CD14-positive monocyte (primary cell): ENCODE measurements around the gene FUT4. TPM values are rescaled to one million over a fixed set of nuclear protein-coding genes. Genes with fewer than 3 reads are reported as not detected.

Source experiments
- DNase-seq, 3 donors: peaks; one replicate each; pipeline ENCODE4 v3.0.0-alpha.2; 2011 to 2022
- H2AFZ ChIP-seq: 2 replicates; pipeline ENCODE4 v1.6.0; 2012; ENCODE audit warnings: mild to moderate bottlenecking, low read depth, low read length, inconsistent platforms; ENCODE audit not compliant: insufficient read depth, poor library complexity, severe bottlenecking
- H3K27ac ChIP-seq, 2 donors: 1 replicate in 1 of 2; 2 replicates in 1 of 2; pipeline ENCODE4 v1.5.1; 2012 to 2013; ENCODE audit warnings: low read length in 2 of 2, control low read depth in 1 of 2, inconsistent platforms in 1 of 2, low read depth in 1 of 2, mild to moderate bottlenecking in 1 of 2
- H3K27me3 ChIP-seq, 2 donors: one replicate each; pipeline versions ENCODE4 v1.6.0 to v1.6.1; 2011 to 2013; ENCODE audit warnings: low read length in 2 of 2; ENCODE audit not compliant: control insufficient read depth in 2 of 2, insufficient read depth in 2 of 2
- H3K36me3 ChIP-seq, 2 donors: replicated peaks in 1 of 2; 1 replicate in 1 of 2; 2 replicates in 1 of 2; pipeline versions ENCODE4 v1.5.1 to v1.6.1; 2012 to 2013; ENCODE audit warnings: low read length in 2 of 2, control low read depth in 1 of 2, inconsistent platforms in 1 of 2, mild to moderate bottlenecking in 1 of 2; ENCODE audit not compliant: insufficient read depth in 2 of 2, control insufficient read depth in 1 of 2
- H3K4me1 ChIP-seq, 2 donors: 1 replicate in 1 of 2; 2 replicates in 1 of 2; pipeline versions ENCODE4 v1.5.1 to v1.6.1; 2012 to 2013; ENCODE audit warnings: low read length in 2 of 2, control low read depth in 1 of 2, inconsistent platforms in 1 of 2, mild to moderate bottlenecking in 1 of 2, moderate library complexity in 1 of 2; ENCODE audit not compliant: insufficient read depth in 2 of 2, control insufficient read depth in 1 of 2
- H3K4me2 ChIP-seq: replicated peaks from 2 replicates; pipeline ENCODE3; 2012; ENCODE audit warnings: low read length, moderate library complexity, mild to moderate bottlenecking; ENCODE audit not compliant: poor library complexity, severe bottlenecking; ENCODE audit errors: extremely low read depth
- H3K4me3 ChIP-seq, 3 experiments: fragments of 200-600 bp in 1 of 3; sonication (generic) in 1 of 3; replicated peaks in 1 of 3; 1 replicate in 2 of 3; 2 replicates in 1 of 3; pipeline ENCODE4 v1.5.1; 2011 to 2013; ENCODE audit warnings: low read length in 3 of 3, mild to moderate bottlenecking in 3 of 3, control low read depth in 2 of 3, low read depth in 2 of 3, inconsistent platforms in 1 of 3, moderate library complexity in 1 of 3
- H3K79me2 ChIP-seq: 2 replicates; pipeline ENCODE4 v1.6.0; 2012; ENCODE audit warnings: mild to moderate bottlenecking, control low read depth, inconsistent platforms, low read length, moderate library complexity; ENCODE audit not compliant: insufficient read depth
- H3K9ac ChIP-seq: 2 replicates; pipeline ENCODE4 v1.6.0; 2017; ENCODE audit warnings: low read length, mild to moderate bottlenecking; ENCODE audit not compliant: insufficient read depth, poor library complexity, severe bottlenecking
- H3K9me3 ChIP-seq, 2 donors: replicated peaks in 1 of 2; 1 replicate in 1 of 2; 2 replicates in 1 of 2; pipeline versions ENCODE4 v1.5.1 to v1.6.1; 2012 to 2013; ENCODE audit warnings: low read length in 2 of 2, control low read depth in 1 of 2; ENCODE audit not compliant: control insufficient read depth in 1 of 2, insufficient read depth in 1 of 2
- H4K20me1 ChIP-seq: 2 replicates; pipeline ENCODE4 v1.6.0; 2012; ENCODE audit warnings: mild to moderate bottlenecking, low read length, control low read depth, moderate library complexity; ENCODE audit not compliant: insufficient read depth
- H3K27ac Mint-ChIP-seq, 7 donors: one replicate each; pipeline ENCODE4 v1.8.0; 2020; ENCODE audit warnings: mild to moderate bottlenecking in 7 of 7, mixed read lengths in 7 of 7, moderate library complexity in 6 of 7, inconsistent platforms in 2 of 7
- H3K27me3 Mint-ChIP-seq, 3 donors: one replicate each; pipeline ENCODE4 v1.8.0; 2021 to 2022; ENCODE audit warnings: low read depth in 3 of 3, mild to moderate bottlenecking in 3 of 3, mixed read lengths in 3 of 3, moderate library complexity in 3 of 3, inconsistent platforms in 1 of 3
- H3K36me3 Mint-ChIP-seq, 2 donors: one replicate each; pipeline ENCODE4 v1.8.0; 2020; ENCODE audit warnings: mixed read lengths in 2 of 2, inconsistent platforms in 1 of 2, mild to moderate bottlenecking in 1 of 2
- H3K4me1 Mint-ChIP-seq: one replicate; pipeline ENCODE4 v1.8.0; 2020; ENCODE audit warnings: mild to moderate bottlenecking, mixed read lengths
- H3K4me3 Mint-ChIP-seq, 2 donors: one replicate each; pipeline ENCODE4 v1.8.0; 2020; ENCODE audit warnings: mild to moderate bottlenecking in 2 of 2, mixed read lengths in 2 of 2, moderate library complexity in 1 of 2
- H3K9me3 Mint-ChIP-seq, 7 donors: one replicate each; pipeline ENCODE4 v1.8.0; 2020 to 2022; ENCODE audit warnings: mixed read lengths in 7 of 7, mild to moderate bottlenecking in 6 of 7, moderate library complexity in 6 of 7, inconsistent platforms in 2 of 7
- WGBS: methylation state at CpG from one replicate; pipeline ENCODE4 v1.1.5; 2013; ENCODE audit warnings: missing lambda C conversion rate; ENCODE audit not compliant: insufficient coverage; 5-methylcytosine and 5-hydroxymethylcytosine counted together
- intact Hi-C, 2 donors: fragments of 100-400 bp; cut with micrococcal nuclease; formaldehyde crosslinking; loops; one replicate each; pipeline versions ENCODE4 v1.15.0 to v1.15.1; 2023
- polyA plus RNA-seq, 3 donors: library from polyadenylated mRNA; depleted of rRNA in 1 of 3; unstranded in 2 of 3; stranded (reverse) in 1 of 3; fragments of 300-500 nt in 2 of 3; fragments of >200 nt in 1 of 3; fragmentation: Illumina TruSeq in 2 of 3; gene quantifications; 1 replicate in 2 of 3; 2 replicates in 1 of 3; pipeline ENCODE4 v1.2.3, GENCODE V29; 2012 to 2021
- TF ChIP-seq, protein P1 (sequence below): fragments of 200-600 bp; IDR thresholded peaks from one replicate; pipeline ENCODE4 v1.8.0; 2022; ENCODE audit warnings: antibody characterized with exemption, mild to moderate bottlenecking

The FUT4 gene
- polyA plus RNA-seq, 3 donors, result 5.4 to 19.9 (median 6.5) TPM

DNA sequence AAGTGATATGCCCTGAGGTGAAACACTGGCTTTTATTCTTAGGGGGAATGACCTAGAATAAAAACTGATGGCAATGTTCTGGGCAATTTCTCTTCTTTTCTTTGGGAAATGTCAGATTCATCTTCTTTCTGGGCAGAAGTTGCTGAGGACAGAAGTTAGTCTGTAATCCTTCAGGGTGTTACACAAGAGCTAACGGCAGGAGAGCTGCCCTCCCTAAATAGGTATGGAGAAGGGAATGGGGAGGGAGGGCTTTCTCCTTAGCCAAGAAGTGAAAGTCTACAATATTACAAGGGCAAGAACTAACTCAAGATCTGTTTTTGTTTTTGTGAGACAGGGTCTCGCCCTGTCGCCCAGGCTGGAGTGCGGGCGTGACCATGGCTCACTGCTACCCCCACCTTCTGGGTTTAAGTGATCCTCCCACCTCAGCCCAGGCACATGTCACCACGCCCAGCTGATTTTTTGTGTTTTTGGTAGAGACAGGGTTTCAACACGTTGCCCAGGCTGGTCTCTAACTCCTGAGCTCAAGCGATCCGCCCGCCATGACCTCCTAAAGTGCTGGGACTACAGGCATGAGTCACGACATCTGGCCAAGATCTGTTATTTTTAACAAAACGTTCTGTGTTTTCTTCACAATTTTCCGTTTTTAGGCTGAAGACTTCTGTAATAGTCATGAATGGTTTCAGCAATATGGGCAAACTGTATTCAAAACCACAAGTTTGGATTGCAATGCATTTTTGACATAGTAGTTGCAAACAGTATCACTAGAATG is 30.7 kb downstream of the FUT4 start:
- Histone ChIP-seq H3K9ac (peak overlapping the region; percentile 78), H3K4me3 (peak overlapping the region; percentile 50 to 78 (median 64)), H3K27me3 (no peaks in the 10 kb centered on the region), H3K4me1 (peaks cover 45 to 51% of the 10 kb centered on the region in 2 donors), H3K4me2 (peak overlapping the region; percentile 83), H3K27ac (peak overlapping the region; percentile 96 to 98), H2AFZ (peak overlapping the region; percentile 82), H3K9me3 (no peaks in the 10 kb centered on the region), H3K36me3 (no peaks in the 10 kb centered on the region), H3K79me2 (peaks cover 71% of the 10 kb centered on the region), H4K20me1 (no peaks in the 10 kb centered on the region)
- peaks cover 0 to 2% (median 1%) of the 10 kb centered on the region in 3 donors for H3K27me3 Mint-ChIP-seq
- 0% methylated on average over 1 of the region's 13 CpGs for WGBS
- peak; percentile 70 to 81 (median 74) for DNase-seq
- H3K36me3 Mint-ChIP-seq, result peaks cover 8 to 10% of the 10 kb centered on the region in 2 donors
- TF ChIP-seq, protein P1, sequence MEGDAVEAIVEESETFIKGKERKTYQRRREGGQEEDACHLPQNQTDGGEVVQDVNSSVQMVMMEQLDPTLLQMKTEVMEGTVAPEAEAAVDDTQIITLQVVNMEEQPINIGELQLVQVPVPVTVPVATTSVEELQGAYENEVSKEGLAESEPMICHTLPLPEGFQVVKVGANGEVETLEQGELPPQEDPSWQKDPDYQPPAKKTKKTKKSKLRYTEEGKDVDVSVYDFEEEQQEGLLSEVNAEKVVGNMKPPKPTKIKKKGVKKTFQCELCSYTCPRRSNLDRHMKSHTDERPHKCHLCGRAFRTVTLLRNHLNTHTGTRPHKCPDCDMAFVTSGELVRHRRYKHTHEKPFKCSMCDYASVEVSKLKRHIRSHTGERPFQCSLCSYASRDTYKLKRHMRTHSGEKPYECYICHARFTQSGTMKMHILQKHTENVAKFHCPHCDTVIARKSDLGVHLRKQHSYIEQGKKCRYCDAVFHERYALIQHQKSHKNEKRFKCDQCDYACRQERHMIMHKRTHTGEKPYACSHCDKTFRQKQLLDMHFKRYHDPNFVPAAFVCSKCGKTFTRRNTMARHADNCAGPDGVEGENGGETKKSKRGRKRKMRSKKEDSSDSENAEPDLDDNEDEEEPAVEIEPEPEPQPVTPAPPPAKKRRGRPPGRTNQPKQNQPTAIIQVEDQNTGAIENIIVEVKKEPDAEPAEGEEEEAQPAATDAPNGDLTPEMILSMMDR, result no peak
- intact Hi-C loops, result loop anchor here in 1 of 2 donors (2.0 kb wide), 1 partner anchor 30 kb away; no protein-coding TSS in a partner anchor
- H3K4me3 Mint-ChIP-seq, result peak overlapping the region; percentile 87 to 96
- no peaks in the 10 kb centered on the region for H3K9me3 Mint-ChIP-seq
- H3K4me1 Mint-ChIP-seq, result peaks cover 60% of the 10 kb centered on the region
- peak overlapping the region; percentile 96 to 99 (median 99) for H3K27ac Mint-ChIP-seq

DNA sequence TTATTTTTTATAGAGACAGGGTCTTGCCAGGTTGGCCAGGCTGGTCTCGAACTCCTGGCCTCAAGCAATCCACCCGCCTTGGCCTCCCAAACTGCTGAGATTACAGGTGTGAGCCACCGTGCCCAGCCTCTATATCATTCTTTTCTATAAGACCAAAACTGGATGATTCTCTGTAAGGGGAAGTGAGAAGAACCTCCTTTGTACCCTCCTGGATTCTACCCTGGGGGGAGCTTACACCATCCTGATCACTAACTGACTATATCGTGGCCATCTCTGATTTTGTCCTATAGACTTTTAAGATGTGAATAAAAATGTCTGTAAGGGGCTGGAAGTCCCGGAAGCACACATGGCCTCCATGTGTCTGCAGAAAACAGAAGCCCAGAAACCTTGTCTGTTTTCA is 32.6 kb downstream of the FUT4 start:
- Mint-ChIP-seq H3K4me3 (peak overlapping the region; percentile 57 to 75), H3K36me3 (peaks cover 4 to 8% of the 10 kb centered on the region in 2 donors), H3K27ac (peak overlapping the region; percentile 72 to 99 (median 87)), H3K27me3 (peaks cover 0 to 2% (median 1%) of the 10 kb centered on the region in 3 donors), H3K4me1 (peaks cover 69% of the 10 kb centered on the region), H3K9me3 (no peaks in the 10 kb centered on the region)
- TF ChIP-seq, protein P1, result no peak
- peaks cover 46 to 55% of the 10 kb centered on the region in 2 donors for H3K4me1 ChIP-seq
- no peaks in the 10 kb centered on the region for H3K27me3 ChIP-seq
- peaks cover 79% of the 10 kb centered on the region for H3K79me2 ChIP-seq
- peak overlapping the region; percentile 31 to 96 for H3K27ac ChIP-seq
- peak in 2 of 3 donors; percentile 17 to 32 for DNase-seq
- 20% methylated on average over 1 of the region's 5 CpGs for WGBS
- intact Hi-C loops, result no loop called here
- peak overlapping the region; percentile 69 for H2AFZ ChIP-seq
- peak overlapping the region in 1 of 3 experiments; percentile 48 for H3K4me3 ChIP-seq
- H4K20me1 ChIP-seq, result no peaks in the 10 kb centered on the region
- H3K36me3 ChIP-seq, result no peaks in the 10 kb centered on the region
- H3K4me2 ChIP-seq, result peak overlapping the region; percentile 36
- H3K9ac ChIP-seq, result peak overlapping the region; percentile 0
- H3K9me3 ChIP-seq, result no peaks in the 10 kb centered on the region
